Stimulated activated CD4-positive, alpha-beta T cell treated with anti-CD3 and anti-CD28 coated beads, TNF-alpha, amount 100 ng/mL, for 1 hour (primary cell): ENCODE measurements around the gene CCZ1B.
"Not testable (repeated sequence)": the region's sequence is repeated elsewhere in the genome, so short reads cannot be mapped to it uniquely, and the experiment has no call there.

Experiments used
- DNase-seq, 3 donors: peaks; one replicate each; pipeline ENCODE4 v3.0.0-alpha.2; 2020; ENCODE audit warnings: low read depth in 3 of 3, low spot score in 1 of 3

Gene CCZ1B

GRCh38 chr7:6831018-6831725 lies 5.1 kb upstream of the CCZ1B start:
- DNase-seq = no peak

DNA sequence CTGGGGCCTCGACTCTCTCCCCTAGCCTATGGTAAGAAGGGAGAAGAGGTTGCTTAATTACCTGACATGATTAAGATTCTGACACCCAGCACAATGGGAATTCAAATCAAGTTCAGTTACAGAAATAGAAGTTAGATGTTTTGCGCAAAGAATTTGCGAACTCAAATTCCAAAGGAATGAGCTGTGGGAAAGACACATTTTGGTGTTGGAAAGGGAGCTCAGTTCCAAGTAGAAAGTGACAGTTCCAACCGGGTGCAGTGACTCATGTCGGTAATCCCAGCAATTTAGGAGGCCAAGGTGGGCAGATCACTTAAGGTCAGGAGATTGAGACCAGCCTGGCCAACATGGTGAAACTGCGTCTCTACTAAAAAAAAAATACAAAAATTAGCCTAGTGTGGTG lies 4.0 kb upstream of the CCZ1B start:
- not testable (repeated sequence) for DNase-seq

- not testable (repeated sequence) for DNase-seq
Observed at GRCh38 chr7:6829616-6830015, 3.5 kb upstream of the CCZ1B start.

DNA sequence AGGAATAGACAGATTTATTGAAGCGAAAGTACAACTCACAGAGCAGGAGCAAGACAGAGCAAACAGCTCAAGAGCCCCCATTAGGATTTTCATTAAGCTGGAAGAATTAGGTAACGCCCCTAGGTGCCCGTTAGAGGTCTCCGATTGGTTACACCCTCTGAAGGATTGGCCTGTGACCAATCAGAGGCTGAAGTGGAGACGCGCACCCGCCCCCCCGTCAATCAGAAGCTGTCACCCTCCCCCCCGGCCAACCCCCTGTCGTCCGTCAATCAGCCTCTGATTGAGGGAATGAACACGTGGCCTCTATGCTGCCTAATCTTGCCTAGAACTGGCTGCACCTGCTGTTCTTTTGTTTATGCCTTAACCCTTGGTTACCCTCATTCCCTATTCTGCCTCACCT lies 1.1 kb upstream of the CCZ1B start:
- DNase-seq = not testable (repeated sequence)

DNA sequence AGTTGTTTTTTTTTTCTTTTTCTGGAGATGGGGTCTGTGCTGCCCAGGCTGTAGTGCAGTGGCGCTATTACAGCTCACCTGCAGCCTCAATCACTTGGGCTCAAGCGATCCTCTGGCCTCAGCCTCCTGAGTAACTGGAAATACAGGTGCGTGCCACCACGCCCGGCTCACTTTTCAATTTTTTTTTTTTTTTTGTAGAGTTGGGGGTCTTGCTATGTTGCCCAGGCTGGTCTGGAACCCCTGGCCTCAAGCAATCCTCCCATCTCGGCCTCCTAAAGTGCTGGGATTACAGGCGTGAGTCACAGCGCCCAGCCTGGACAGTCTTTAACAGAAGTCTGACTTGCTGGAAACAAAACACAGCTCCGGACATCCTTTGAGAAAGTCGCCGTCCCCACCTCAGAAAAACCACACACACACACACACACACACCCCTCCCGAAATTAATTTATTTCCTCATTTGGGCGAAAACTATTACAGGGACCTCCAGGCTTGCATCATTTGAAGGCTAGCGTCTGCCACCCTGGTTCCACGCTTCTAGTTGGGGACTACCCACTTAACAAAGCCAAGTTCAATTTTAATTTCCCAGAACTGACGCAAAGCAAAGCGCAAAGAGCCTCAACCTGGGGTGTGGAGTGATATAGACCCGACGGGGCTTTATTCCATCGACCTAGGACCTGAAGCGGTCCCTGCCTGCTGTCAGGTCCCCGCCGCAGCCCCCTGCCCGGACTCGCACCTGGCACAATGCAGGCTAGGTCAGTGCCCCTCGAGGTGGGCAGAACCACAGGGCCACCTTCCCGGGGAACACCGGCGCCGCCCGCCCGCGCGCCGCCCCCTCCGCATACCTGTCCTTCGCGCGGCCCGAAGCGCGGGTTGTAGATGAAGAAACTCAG lies 594 bp downstream of the CCZ1B start:
- DNase-seq = not testable (repeated sequence)

- DNase-seq = not testable (repeated sequence)
Observed at GRCh38 chr7:6821622-6822021, 4.5 kb downstream of the CCZ1B start.

DNA sequence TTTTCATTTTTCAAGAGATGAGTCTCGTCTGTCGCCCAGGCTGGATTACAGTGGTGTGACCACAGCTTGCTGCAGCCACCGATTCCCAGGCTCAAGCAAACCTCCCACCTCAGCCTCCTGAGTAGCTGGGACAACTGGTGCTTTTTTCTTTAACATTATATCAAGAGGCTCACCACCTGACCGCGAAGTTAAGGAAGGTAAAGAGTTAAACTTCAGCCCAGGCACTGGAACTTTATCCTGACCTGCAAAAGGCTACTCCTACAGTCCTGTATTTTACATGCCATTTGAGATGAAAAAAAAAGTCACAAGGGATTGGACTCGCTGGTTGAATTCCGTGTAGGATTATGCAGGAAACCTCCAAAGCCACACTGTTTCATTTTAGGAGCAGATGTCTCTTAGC lies 10.6 kb downstream of the CCZ1B start:
- DNase-seq = not testable (repeated sequence)

DNA sequence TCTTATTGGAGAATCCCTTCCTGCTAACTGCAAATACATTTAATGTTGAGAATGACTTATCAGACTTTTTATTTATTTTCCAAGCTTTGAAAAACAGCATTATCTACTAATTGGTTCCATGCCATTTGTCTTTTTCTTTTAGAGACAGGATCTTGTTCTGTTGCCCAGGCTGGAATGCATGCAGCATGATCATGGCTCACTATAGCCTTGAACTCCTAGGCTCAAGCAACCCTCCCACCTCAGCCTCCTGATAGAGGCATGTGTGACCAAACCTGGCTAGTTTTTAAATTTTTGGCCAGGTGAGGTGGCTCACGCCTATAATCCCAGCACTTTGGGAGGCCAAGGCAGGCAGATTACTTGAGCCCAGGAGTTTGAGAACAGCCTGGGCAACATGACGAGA lies 13.1 kb downstream of the CCZ1B start:
- DNase-seq = not testable (repeated sequence)

GRCh38 chr7:6807959-6808358 lies 18.1 kb downstream of the CCZ1B start:
- DNase-seq = not testable (repeated sequence)

- DNase-seq = not testable (repeated sequence)
Observed at GRCh38 chr7:6807393-6807918, 18.6 kb downstream of the CCZ1B start.

- DNase-seq = not testable (repeated sequence)
Observed at GRCh38 chr7:6800331-6800730, 25.7 kb downstream of the CCZ1B start.

GRCh38 chr7:6799887-6800286 lies 26.2 kb downstream of the CCZ1B start:
- DNase-seq = not testable (repeated sequence)

DNA sequence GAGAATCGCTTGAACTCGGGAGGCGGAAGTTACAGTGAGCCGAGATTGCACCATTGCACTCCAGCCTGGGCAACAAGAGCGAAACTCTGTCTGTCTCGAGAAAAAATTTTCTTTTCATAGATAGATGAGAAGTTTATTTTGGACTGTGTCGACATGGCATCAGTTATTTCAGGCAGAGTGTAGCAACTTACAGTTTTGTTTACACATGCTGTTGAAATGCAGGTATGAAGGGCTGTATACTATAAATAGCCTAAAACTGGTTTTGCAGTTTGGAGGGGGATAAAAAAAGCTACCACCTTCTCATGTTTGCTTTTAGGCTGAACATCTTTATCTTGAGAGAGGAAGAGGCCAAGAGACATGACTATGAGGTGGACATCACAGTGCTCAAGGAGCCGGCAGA lies 28.0 kb downstream of the CCZ1B start:
- not testable (repeated sequence) for DNase-seq

DNA sequence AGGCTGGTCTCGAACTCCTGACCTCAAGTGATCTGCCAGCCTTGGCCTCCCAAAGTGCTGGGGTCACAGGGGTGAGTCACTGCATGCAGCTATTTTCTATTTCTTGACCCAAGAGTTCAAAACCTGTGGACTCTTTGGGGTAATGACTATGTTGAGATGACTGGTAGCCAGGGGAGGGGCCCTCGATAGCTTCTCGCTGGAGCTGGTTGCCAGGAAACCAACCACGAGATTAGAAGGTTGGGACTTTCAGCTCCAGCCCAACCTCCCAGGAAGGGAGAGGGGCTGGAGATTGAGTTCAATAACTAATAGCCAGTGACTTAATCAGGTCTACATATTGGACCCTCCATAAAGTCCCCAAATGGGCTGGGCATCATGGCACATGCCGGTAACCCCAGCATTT lies 28.9 kb downstream of the CCZ1B start:
- not testable (repeated sequence) for DNase-seq

DNA sequence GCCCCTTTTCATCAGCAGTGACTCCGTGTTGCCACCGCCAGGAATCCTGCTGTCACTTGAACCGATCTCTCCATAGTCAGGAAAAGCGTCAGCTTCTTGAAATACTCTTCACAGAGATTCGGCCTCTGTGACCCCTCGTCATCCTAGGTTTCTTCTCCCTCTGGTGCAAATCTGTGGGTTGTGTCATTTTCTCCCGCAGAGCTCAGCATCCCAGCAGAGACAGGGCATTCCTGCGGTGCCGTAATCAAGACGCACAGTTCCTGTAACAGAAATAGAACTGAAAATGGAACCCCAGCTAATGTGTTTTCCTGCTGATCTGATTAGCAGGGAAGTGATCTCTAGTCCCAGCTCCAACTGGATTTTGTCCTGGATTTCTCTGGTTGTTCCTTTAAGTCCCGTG lies 31.8 kb downstream of the CCZ1B start:
- not testable (repeated sequence) for DNase-seq

DNA sequence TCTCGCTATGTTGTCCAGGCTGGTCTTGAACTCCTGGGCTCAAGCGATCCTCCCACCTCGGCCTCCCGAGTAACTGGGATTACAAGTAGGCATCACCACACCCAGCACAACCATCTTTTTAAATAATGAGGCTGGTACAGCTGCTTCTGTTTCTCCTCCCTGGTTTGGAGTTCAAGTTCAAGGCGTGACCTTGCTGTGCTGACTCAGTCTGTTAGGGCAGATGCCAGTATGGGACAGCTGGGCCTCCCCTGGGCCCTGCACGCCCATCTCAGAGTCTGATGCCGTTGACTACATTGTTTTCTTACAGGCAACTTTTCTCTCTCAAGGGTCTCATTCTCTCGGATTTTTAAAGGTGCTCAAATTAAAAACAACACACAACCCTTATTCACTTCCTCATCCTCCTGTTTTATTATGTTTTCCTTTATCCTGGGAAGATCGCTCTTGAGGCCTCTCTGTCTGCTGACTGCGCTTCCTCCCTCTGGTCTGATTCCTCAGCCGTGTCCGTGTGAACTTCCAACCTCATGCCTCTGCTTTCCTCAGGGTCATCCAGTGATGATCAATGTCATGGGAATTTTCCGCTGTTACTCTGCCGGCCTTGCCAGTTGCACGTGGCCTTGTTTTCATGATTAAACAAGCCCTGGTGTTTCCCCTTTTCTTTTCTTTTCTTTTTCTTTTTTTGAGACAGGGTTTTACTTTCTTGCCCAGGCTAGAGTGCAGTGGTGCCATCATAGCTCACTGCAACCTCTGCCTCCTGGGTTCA lies 33.8 kb downstream of the CCZ1B start:
- not testable (repeated sequence) for DNase-seq

- not testable (repeated sequence) for DNase-seq
Observed at GRCh38 chr7:6789353-6789752, 36.7 kb downstream of the CCZ1B start.

DNA sequence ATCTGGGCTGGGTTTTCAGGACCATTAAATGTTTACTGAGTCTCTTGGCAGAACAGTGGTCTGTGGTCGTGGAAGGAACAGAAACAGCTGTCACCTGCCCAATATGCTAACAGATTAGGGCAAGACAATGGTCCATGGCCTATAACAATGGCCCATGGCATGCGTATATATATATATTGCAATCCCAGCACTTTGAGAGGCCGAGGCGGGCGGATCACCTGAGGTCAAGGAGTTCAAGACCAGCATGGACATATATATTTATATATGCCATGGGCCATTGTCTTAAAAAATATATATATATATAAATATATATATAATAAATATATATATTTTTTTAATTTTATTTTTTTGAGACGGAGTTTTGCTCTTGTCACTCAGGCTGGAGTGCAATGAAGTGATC lies 44.5 kb downstream of the CCZ1B start:
- not testable (repeated sequence) for DNase-seq

DNA sequence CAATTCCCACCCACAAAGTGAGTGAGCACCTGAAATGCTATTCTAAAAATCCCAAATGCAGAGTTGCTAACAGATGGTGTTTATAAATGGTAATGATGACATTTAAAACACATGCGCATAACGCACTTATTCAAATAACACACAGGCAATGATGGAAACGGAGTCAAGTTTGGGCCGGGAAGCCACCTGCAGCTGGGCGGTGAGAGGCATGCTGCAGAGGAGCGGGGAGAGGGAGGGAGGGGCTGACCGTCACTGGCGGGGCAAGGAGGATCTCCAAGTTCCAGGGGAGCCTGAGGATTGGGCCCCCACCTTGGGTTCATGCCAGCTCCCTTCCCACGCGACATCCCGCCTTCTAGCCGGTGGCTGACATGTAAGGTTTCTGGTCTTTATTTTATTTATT lies 64.9 kb downstream of the CCZ1B start:
- DNase-seq = not testable (repeated sequence)

DNA sequence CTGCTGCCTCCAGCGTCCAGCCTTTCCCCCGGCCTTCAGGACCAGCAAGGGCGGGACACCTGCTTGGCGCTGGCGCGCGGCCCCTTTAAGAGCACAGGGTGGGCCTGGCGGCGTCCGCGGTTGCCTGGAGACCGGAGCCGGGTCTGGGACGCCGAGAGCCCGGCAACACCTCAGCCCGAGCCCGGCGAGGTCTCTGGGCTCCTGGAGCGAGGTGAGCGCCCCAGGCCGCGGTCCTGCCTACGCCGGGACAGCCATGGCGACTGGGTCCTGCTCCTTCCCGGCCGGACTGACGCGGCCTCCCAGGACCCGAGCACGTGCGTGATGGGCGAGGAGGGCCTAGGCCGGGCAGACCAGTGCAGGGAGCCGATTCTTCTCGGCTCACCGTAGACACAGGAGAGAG lies 72.1 kb downstream of the CCZ1B start, which contains the start of gene RSPH10B2:
Gene RSPH10B2, plus strand, starts transcription at position 140 of the 400 bp plus-strand sequence. CDS start 3,575 bp downstream, outside the sequence.
- not testable (repeated sequence) for DNase-seq

DNA sequence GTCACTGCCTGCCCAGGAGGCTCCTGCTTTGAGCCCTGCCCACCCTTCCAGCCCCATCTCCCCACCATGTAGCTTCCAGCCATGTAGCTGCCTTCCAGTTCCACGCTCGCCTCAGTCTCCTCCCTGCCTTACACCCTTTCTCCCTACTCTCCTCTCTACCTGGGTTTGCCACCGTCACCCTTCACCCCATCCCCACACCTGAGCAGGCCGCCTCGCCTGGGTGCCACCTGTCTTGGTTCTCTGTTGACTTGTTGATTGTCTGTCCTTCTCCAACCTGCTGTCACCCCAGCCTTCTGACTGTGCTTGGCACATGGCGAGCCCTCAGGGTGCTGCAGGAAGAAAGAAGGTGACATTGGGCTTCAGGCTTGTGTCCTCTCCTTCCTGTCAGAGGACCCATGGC lies 75.9 kb downstream of the CCZ1B start:
- not testable (repeated sequence) for DNase-seq
